Activated effector memory CD4-positive, alpha-beta T cell treated with Interleukin-2 at 50 U/mL for 16 hours (primary cell): ENCODE measurements around the gene KSR2.

Experiments
- DNase-seq: peaks from one replicate; pipeline ENCODE4 v3.0.0-alpha.2; 2020

The KSR2 gene

GRCh38 chr12:117596968-117597367 is 371.8 kb downstream of the KSR2 start:
- DNase-seq, result no peak

GRCh38 chr12:117595751-117596150 is 373.0 kb downstream of the KSR2 start:
- no peak for DNase-seq

- no peak for DNase-seq
Observed at GRCh38 chr12:117594481-117594880, 374.3 kb downstream of the KSR2 start.

DNA sequence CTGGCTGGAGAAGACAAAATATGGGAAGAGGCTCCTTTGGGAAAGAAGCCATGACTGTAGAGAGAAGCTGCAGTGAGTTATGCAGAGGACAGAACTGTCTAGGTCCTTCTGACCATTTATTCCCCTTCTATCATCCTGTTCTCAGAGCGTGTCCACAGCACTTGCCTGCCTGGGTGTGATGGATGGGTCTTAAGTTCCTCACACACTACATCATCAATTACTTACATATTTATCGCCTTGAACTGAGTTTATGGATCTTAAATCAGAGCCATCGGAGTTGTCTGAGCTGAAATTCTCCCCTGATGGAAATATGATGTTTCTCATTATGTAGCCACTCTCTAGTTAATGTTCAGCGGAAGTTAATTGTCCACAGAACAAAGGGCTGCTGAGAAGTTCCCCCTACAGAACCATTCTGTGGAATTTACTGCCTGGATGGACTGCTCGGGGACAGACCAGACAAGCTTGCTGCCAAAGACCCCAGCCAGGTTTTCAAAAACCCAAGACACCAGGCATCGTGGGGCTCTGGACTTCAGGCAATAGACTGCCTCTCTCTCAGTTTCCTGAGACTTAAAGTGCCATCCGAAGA is 374.9 kb downstream of the KSR2 start:
- no peak for DNase-seq

DNA sequence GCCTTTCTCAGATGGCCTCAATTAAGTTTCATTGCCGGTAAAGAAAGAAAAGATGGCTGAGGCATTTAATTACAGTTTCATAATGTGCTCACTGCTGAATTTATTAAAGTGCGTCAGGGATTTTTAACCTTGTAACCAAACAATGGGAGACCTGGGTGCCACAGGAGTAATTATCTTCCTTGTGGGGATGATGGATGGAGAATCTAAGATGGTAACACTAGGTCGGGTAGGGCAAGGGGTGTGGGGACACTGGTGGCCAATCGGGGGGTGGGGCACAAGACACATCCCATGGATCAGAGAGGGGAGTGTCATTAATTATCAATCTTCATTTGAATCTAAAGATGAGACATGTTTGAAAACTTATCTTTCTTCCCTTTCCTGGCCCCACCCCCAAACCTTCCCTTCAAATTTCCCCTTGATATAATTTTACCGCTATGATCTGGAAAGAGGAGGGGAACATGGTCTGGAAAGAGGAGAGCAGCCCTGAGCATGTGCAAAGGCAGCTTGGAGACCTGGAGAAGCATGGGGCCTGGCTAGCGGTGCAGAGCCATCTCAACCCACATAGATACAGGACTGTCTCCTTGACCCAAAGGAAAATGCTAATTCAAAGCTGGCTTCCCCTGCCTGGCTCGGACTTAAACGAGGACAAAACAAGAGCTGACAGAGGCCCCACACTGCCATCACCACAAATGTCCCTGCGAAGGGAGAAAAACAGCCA is 376.0 kb downstream of the KSR2 start:
- DNase-seq, result no peak

DNA sequence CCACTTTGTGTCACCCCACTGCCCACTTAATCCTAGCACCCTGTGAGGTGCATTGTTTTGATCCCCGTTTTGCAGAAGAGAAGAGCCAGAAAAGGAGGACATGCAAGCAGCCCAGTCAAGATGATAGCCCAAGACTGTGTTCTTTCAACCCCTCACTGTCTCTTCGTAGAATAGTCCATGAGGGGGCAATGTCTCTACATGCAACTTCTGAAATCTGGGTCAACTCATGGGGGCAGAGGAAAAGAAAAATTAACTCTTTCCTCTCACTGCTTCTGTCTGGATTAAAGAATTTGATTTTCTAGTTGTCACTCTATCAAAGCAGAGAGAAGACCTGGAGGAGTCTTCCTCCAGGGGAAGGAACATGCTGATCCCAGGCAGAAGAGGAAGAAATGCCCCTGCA is 377.8 kb downstream of the KSR2 start:
- DNase-seq, result no peak

DNA sequence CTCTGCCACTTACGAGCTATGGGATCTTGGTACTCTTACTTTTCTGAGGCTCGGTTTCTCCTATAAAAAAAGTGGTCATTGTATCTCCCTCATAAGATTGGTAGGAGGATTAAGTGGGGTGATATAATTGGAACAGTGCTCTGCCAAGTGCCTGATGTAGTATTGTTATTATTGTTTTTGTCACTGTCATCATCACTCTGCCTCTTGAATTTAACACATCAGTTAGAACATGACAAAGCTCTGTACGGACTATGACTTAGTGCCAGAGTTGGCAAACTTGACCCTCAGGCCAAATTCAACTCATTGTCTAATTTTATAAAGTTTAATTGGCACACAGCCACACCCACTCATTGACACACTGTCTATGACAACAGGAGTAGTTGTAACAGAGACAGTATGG is 378.4 kb downstream of the KSR2 start:
- DNase-seq, result no peak

DNA sequence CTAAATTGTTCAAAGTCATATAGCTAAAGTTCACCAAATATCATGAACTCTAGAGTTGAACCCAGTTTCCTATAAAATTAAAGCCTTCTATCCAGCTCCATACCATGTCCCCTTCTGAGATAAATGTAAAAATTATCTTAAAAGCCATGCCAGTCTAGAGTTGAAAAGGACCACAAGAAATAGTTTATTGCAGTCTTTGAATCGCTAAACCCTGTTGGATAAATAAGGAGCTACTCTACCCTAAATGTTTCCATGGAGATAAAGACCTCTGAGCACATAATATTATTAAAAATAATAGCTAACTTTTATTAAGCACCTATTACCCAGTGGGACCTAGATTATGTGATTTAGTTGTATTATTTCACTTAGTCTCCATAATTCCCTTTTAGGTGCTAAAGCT is 379.8 kb downstream of the KSR2 start:
- DNase-seq, result no peak

DNA sequence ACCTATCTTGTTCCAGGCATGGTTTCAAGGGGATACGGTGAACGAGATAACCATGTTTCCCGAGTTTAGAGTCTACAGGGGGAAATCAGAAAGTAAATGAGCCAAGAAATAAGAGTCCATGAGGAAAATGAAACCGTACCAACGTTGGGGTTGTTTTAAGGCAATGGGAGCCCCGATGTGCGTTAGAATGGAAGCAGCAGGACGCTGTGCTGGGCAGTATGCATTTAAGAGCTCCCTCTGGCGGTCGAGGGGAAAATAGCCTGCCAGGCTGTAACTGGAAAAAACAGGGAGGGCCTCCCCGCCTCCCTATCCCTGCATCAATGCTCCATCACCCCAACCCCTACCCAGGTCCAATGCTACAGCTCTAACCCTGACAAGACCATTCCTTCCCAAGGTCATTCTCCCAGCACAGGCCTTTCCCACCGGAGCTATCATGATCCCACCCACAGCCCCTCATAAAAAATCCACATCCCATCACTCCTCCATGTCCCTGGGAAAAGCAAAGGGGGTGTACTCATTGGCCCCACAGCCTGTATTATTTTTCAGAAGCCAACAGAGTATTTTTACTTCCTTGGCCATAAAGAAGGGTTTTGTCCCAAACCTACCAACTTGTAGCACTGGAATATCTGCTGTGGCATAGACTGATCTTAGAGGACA is 381.0 kb downstream of the KSR2 start:
- no peak for DNase-seq

- DNase-seq, result no peak
Observed at GRCh38 chr12:117583677-117584225, 385.0 kb downstream of the KSR2 start.

DNA sequence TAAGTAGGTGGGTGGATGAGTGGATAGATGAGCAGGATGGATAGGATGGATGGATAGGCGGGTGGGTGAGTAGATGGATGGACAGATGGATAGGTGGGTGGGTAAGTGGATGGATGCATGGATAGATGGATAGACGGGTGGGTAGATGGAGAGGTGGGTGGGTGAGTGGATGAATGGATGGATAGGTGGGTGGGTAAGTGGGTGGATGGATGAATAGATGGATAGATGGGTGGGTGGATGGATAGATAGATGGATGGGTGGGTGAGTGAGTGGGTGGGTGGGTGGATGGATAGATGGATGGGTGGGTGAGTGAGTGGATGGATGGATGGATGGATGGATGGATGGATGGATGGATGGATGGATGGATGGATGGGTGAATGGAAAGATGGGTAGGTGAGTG is 385.7 kb downstream of the KSR2 start:
- DNase-seq, result no peak

GRCh38 chr12:117582135-117582784 is 386.5 kb downstream of the KSR2 start:
- DNase-seq, result no peak

GRCh38 chr12:117580718-117581062 is 388.1 kb downstream of the KSR2 start:
- DNase-seq, result no peak

GRCh38 chr12:117580015-117580717 is 388.6 kb downstream of the KSR2 start:
- DNase-seq, result no peak

DNA sequence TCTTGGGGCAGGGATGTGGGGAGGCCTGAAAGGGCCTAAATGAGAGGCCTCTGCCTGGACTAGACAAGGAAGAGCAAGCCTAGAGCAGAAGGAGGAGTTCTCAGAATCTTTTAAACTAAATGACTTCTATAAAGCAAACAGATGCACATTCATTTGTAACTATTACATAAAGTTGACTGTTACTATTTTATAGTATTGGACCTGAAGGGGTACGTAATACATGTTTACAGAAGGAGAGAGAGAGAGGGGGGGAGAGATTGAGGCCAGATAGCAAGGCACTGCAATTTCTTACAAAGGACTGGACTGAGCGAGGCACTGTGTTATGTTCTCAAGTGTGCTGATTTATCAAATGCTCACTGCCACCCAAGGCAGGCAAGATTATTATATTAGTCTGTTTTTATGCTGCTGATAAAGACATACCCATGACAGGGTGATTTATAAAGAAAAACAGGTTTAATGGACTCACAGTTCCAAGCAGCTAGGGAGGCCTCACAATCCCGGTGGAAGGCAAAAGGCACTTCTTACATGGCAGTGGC is 391.6 kb downstream of the KSR2 start:
- DNase-seq, result no peak

DNA sequence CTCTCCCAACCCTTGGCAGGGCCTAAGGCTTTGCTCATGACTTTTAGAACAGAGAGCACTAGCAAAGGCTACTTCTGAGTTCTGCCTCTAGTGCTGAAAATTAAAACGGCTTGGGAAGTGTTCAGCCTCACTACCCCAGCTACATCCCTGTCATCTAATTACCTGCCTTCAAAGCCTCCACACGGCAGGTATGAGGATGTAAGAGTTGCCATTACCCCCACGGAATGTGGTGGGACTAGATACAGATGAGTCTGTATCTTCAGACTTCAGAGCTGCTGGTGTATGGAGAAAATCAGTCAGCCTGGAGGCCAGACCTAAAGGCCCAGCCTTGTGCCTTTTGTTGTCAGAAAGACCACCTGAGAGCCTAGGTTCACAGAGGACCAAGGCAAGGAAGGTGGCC is 392.7 kb downstream of the KSR2 start:
- no peak for DNase-seq

DNA sequence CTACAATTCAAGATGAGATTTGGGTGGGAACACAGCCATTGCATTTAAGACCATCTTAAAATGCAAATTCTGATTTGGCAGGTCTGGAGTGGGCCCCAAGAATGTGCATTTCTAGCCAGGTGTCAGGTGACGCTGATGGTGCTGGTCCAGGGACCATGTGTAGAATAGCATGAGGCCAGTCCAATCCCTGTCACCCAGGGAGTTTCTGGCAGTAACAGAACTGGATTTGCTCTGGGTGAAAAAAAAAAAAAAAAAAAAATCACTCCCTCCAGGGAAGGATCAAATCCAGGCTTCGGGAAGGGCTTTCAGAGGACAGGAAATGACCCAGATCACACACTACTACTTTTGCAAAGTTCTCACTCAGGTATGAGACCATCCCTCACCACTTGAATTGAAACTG is 394.1 kb downstream of the KSR2 start:
- DNase-seq, result no peak

DNA sequence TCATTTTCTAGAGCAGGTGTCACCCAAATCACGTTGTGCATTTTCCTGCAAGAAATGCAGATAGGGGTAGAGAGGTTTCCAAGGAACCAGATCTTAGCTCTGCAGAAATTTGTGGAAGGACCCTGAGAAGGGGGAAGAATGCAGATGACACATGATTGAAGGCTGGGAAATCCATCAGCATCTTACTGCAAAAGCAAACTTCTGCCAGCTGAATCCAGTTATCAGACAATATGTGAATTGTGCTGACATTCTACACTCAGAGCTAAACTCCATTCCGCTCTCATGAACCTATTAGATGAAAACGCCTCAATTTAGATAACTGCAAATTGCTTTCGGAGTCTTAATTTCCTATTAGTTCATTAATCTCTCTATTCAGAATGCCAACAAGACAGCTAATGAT is 396.0 kb downstream of the KSR2 start:
- DNase-seq, result no peak

- DNase-seq, result no peak
Observed at GRCh38 chr12:117571321-117571720, 397.5 kb downstream of the KSR2 start.

GRCh38 chr12:117570608-117571007 is 398.2 kb downstream of the KSR2 start:
- no peak for DNase-seq

DNA sequence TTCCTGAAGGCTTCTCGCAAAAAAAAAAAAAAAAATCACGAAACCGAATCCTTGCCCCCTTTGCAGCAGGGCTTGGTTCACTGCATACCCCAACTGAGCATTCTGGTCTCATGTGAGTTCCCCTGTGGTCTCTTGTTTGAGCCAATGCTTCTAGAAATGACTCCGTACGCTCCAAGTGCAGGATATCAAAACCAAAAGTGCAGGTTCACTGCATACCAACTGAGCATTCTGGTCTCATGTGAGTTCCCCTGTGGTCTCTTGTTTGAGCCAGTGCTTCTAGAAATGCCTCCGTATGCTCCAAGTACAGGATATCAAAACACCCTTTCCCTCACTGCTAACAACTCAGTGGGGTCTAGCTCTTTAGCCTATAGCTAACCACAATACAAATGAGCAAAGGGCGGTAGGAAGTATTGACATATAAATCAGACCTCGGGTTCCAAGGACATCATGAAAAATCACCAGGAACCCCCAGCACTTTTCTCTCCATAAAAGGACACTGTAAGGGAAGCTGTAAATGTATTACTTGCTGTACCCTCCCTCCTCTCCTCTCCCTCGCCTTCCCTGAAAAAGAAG is 401.1 kb downstream of the KSR2 start:
- DNase-seq, result no peak

GRCh38 chr12:117564881-117565280 is 403.9 kb downstream of the KSR2 start:
- no peak for DNase-seq
